HepG2 (cell line): ENCODE results near the gene ATRNL1. TPM values are rescaled to one million over a fixed set of nuclear protein-coding genes. Genes with fewer than 3 reads are reported as not detected.

Experiments
- ATAC-seq: fragments of 200-7000 bp; cut with Tn5 transposase; 3 replicates; pipeline ENCODE4 v1.9.1; 2020; ENCODE audit warnings: mild to moderate bottlenecking, moderate library complexity
- BruUV-seq: library from RNA; stranded (reverse); fragments of 400-500 nt; replicated peaks from 2 replicates; lab custom pipeline; 2021; lab: Mats Ljungman, UMichigan
- CTCF ChIA-PET: fragments of 300-600 bp; formaldehyde crosslinking; extraction: SDS; loops from one replicate; lab custom pipeline; 2021; ENCODE audit warnings: low total read pairs, inconsistent platforms, low intra/inter-chr PET ratio; lab: Yijun Ruan, JAX
- POLR2A ChIA-PET: fragments of 350-600 bp; sonication (Branson Sonifier 250); formaldehyde crosslinking; loops from one replicate; lab custom pipeline; 2020; ENCODE audit warnings: antibody characterized with exemption, inconsistent platforms; lab: Yijun Ruan, JAX
- DNase-seq: peaks from one replicate; pipeline ENCODE4 v3.0.0-alpha.2; 2015; ENCODE audit warnings: low spot score
- FAIRE-seq: peaks from 3 replicates; lab custom pipeline; 2011; peaks lifted over from hg19 to GRCh38; lab: Jason Lieb, UNC
- H2AFZ ChIP-seq: one replicate; pipeline ENCODE4 v1.6.1; 2011; ENCODE audit warnings: low read length, inconsistent platforms
- H3K27ac ChIP-seq: fragments of 300-600 bp; 3 replicates; pipeline ENCODE4 v1.8.0; 2011; ENCODE audit warnings: mixed run types, mild to moderate bottlenecking, mixed read lengths, low read length, inconsistent platforms; ENCODE audit not compliant: insufficient read depth; ENCODE audit errors: extremely low read length
- H3K27me3 ChIP-seq, 2 experiments: fragments of 200-600 bp in 1 of 2; 2 replicates in 1 of 2; 3 replicates in 1 of 2; pipeline versions ENCODE4 v1.6.0 to v1.8.0; 2011; ENCODE audit warnings: low read length in 2 of 2, mild to moderate bottlenecking in 2 of 2, moderate library complexity in 2 of 2, inconsistent platforms in 1 of 2; ENCODE audit not compliant: insufficient read depth in 2 of 2, control insufficient read depth in 1 of 2
- H3K36me3 ChIP-seq, 2 experiments: fragments of 200-600 bp in 1 of 2; replicated peaks in 1 of 2; 2 replicates in 1 of 2; 3 replicates in 1 of 2; pipeline versions ENCODE4 v1.5.1 to v1.8.0; 2011; ENCODE audit warnings: low read length in 2 of 2, inconsistent platforms in 1 of 2; ENCODE audit not compliant: insufficient read depth in 2 of 2, control insufficient read depth in 1 of 2
- H3K4me1 ChIP-seq: 2 replicates; pipeline ENCODE4 v1.5.1; 2012; ENCODE audit warnings: low read length, inconsistent platforms; ENCODE audit not compliant: insufficient read depth
- H3K4me2 ChIP-seq: 2 replicates; pipeline ENCODE4 v1.6.0; 2011; ENCODE audit warnings: low read depth, low read length, inconsistent platforms
- H3K4me3 ChIP-seq, 3 experiments: fragments of 200-600 bp in 1 of 3; sonication (generic), shearing (Covaris generic) in 1 of 3; replicated peaks in 1 of 3; 2 replicates each; pipeline ENCODE4 v1.5.1; 2011 to 2016; ENCODE audit warnings: low read length in 3 of 3, inconsistent platforms in 2 of 3, low read depth in 2 of 3, mild to moderate bottlenecking in 2 of 3, control low read depth in 1 of 3, mixed read lengths in 1 of 3; ENCODE audit not compliant: insufficient read depth in 1 of 3
- H3K79me2 ChIP-seq: one replicate; pipeline ENCODE4 v1.6.1; 2011; ENCODE audit warnings: low read length, inconsistent platforms; ENCODE audit not compliant: insufficient read depth
- H3K9ac ChIP-seq: 2 replicates; pipeline ENCODE4 v1.6.0; 2011; ENCODE audit warnings: mild to moderate bottlenecking, low read depth, low read length, inconsistent platforms; ENCODE audit not compliant: insufficient read depth
- H3K9me3 ChIP-seq: 2 replicates; pipeline ENCODE4 v1.5.1; 2012; ENCODE audit warnings: mild to moderate bottlenecking, low read length
- H4K20me1 ChIP-seq: 2 replicates; pipeline ENCODE4 v1.6.0; 2011; ENCODE audit warnings: inconsistent platforms, mild to moderate bottlenecking, low read length, moderate library complexity; ENCODE audit not compliant: insufficient read depth
- FOSL2 ChIP-seq: sonication (generic); formaldehyde crosslinking; IDR thresholded peaks from 2 replicates; pipeline ENCODE4 v1.4.0; 2020; ENCODE audit warnings: missing genetic modification reagents
- NCOR1 ChIP-seq: fragments of 200-600 bp; sonication (generic); IDR thresholded peaks from 2 replicates; pipeline ENCODE4 v1.7.0; 2017; ENCODE audit warnings: antibody characterized with exemption, low read length, borderline replicate concordance
- RARA ChIP-seq: IDR thresholded peaks from 2 replicates; pipeline ENCODE4 v1.6.1; 2016; ENCODE audit warnings: missing genetic modification reagents, missing compliant biosample characterization
- SIN3B ChIP-seq: fragments of 150-350 bp; IDR thresholded peaks from 2 replicates; pipeline ENCODE4 v1.6.1; 2014; ENCODE audit warnings: low read length
- SMC3 ChIP-seq: IDR thresholded peaks from 2 replicates; pipeline ENCODE4 v1.6.1; 2011; ENCODE audit warnings: low read length, improper control_type of control experiment
- STAG1 ChIP-seq: sonication (generic); formaldehyde crosslinking; IDR thresholded peaks from 2 replicates; pipeline ENCODE4 v1.4.0; 2020; ENCODE audit warnings: missing genetic modification reagents
- TBX3 ChIP-seq: fragments of 450-650 bp; IDR thresholded peaks from 2 replicates; pipeline ENCODE4 v1.6.1; 2017; ENCODE audit warnings: antibody characterized with exemption, mild to moderate bottlenecking, inconsistent platforms, borderline replicate concordance
- ZNF264 ChIP-seq: sonication (generic); formaldehyde crosslinking; IDR thresholded peaks from 2 replicates; pipeline ENCODE4 v1.4.0; 2020; ENCODE audit warnings: missing genetic modification reagents
- ZNF276 ChIP-seq: sonication (generic); formaldehyde crosslinking; IDR thresholded peaks from 2 replicates; pipeline ENCODE4 v1.4.0; 2020; ENCODE audit warnings: mild to moderate bottlenecking, low read depth, missing genetic modification reagents
- ZNF619 ChIP-seq: sonication (generic); formaldehyde crosslinking; IDR thresholded peaks from 2 replicates; pipeline ENCODE4 v1.4.0; 2020; ENCODE audit warnings: mild to moderate bottlenecking, missing genetic modification reagents
- ZNF709 ChIP-seq: sonication (generic); formaldehyde crosslinking; IDR thresholded peaks from 2 replicates; pipeline ENCODE4 v1.5.0; 2020; ENCODE audit warnings: mild to moderate bottlenecking, missing genetic modification reagents
- ZNF841 ChIP-seq: sonication (generic); formaldehyde crosslinking; IDR thresholded peaks from 2 replicates; pipeline ENCODE4 v1.8.1; 2023; ENCODE audit warnings: missing genetic modification reagents, borderline replicate concordance
- in situ Hi-C: cut with HindIII; loops from 2 replicates; pipeline ENCODE4 v1.10.0; 2017; ENCODE audit warnings: low pct_unique_long_range_greater_than_20kb; ENCODE audit not compliant: extremely low pct_ligation_motif_present
- intact Hi-C: fragments of 100-400 bp; cut with micrococcal nuclease; formaldehyde crosslinking; loops from one replicate; pipeline ENCODE4 v1.10.0; 2022; ENCODE audit not compliant: unreplicated experiment
- polyA plus RNA-seq, 8 experiments: library from polyadenylated mRNA; depleted of rRNA in 3 of 8; stranded (reverse) in 7 of 8; unstranded in 1 of 8; fragments of >200 nt; fragmentation: Illumina TruSeq in 4 of 8; extraction: Trizol in 4 of 8; gene quantifications; 2 replicates each; pipeline versions ENCODE4 v1.2.1 to v1.2.3, GENCODE V29; 2011 to 2016; ENCODE audit warnings: low read depth in 4 of 8, missing spikeins in 1 of 8, mixed read lengths in 1 of 8; ENCODE audit not compliant: insufficient read depth in 1 of 8
- total RNA-seq, 5 experiments: library from RNA; depleted of rRNA; stranded (reverse); fragments of >200 nt; fragmentation: Illumina TruSeq; extraction: Trizol; gene quantifications; 2 replicates each; pipeline ENCODE4 v1.2.3, GENCODE V29; 2016; ENCODE audit warnings: low read depth in 1 of 5
- TF ChIP-seq, protein P1 (sequence below): sonication (generic); formaldehyde crosslinking; conservative IDR thresholded peaks from 2 replicates; pipeline ENCODE4 v1.8.0; 2022; ENCODE audit warnings: low read depth, missing genetic modification reagents
- TF ChIP-seq, protein P2 (sequence below): sonication (generic); formaldehyde crosslinking; IDR thresholded peaks from 2 replicates; pipeline ENCODE4 v1.5.0; 2020; ENCODE audit warnings: missing genetic modification reagents, mild to moderate bottlenecking, borderline replicate concordance

ATRNL1 gene
- total and polyA plus RNA-seq, 2 of the 13 experiments (the other 11 are each of a cell fraction or from before 2014, with no cell fraction given), result 0.04 TPM; not detected in 1

DNA sequence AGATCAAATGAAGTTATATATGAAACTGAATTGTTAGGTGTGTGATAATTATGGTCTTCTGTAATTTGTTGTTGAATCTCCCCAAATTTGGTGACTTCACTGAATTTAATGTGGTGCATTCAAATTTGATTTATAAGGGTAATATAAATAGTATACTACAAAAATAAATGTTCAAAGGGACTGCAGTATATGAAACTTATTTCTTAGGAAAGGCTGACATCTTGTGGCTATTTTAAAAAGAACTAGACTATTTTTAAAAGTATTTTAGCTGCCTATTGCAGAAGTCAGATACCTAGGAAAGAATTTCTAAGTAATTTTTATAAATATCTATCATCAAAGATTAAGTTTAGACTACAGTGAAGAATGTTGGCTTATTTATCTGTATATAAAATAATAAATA lies 36.6 kb downstream of the ATRNL1 start:
- Histone ChIP-seq H3K9ac (no peak overlapping the region), H3K4me3 (no peak overlapping the region), H3K4me2 (no peak overlapping the region), H4K20me1 (no peaks in the 10 kb centered on the region), H3K79me2 (no peaks in the 10 kb centered on the region), H2AFZ (no peak overlapping the region), H3K27ac (no peak overlapping the region), H3K9me3 (no peaks in the 10 kb centered on the region), H3K4me1 (no peaks in the 10 kb centered on the region), H3K36me3 (no peaks in the 10 kb centered on the region), H3K27me3 (no peaks in the 10 kb centered on the region)
- POLR2A ChIA-PET, result no interaction called here
- no peak for ATAC-seq
- no TSS peak for BruUV-seq
- no peak for FAIRE-seq
- TF ChIP-seq ZNF276, result no peak
- peak; percentile 37; the same call in 1 of the 2 replicates for TF ChIP-seq SMC3
- peak; percentile 61 for TF ChIP-seq STAG1 (CRISPR knock-in tag)
- no peak for TF ChIP-seq ZNF264 (CRISPR knock-in tag)
- no peak for TF ChIP-seq ZNF709 (CRISPR knock-in tag)
- in situ Hi-C loops, result loop anchor here (25.0 kb wide), 1 partner anchor 817 kb away; no protein-coding TSS in a partner anchor
- CTCF ChIA-PET, result interaction anchor here (1.3 to 2.4 kb wide), 3 partner anchors 252 to 826 kb away, joined by 3 to 30 read pairs (median 10); no protein-coding TSS in a partner anchor
- intact Hi-C loops, result loop anchor here (1.0 to 10.0 kb wide), 4 partner anchors 252 to 1452 kb away; partner anchors contain the start of gene CASP7
- DNase-seq, result peak; percentile 10

GRCh38 chr10:115136616-115137015 lies 43.5 kb downstream of the ATRNL1 start:
- H3K79me2 ChIP-seq, result no peaks in the 10 kb centered on the region
- intact Hi-C loops, result no loop called here
- ChIA-PET CTCF (no interaction called here), POLR2A (no interaction called here)
- H3K36me3 ChIP-seq, result no peaks in the 10 kb centered on the region
- no peak overlapping the region for H3K9ac ChIP-seq
- no peak overlapping the region for H2AFZ ChIP-seq
- no peak for DNase-seq
- H3K27ac ChIP-seq, result no peak overlapping the region
- FAIRE-seq, result no peak
- H4K20me1 ChIP-seq, result no peaks in the 10 kb centered on the region
- no peak overlapping the region for H3K4me3 ChIP-seq
- in situ Hi-C loops, result loop anchor here (25.0 kb wide), 1 partner anchor 824 kb away; no protein-coding TSS in a partner anchor
- no peaks in the 10 kb centered on the region for H3K9me3 ChIP-seq
- TF ChIP-seq RARA (CRISPR knock-in tag) (no peak), ZNF841 (CRISPR knock-in tag) (no peak), SMC3 (no peak), FOSL2 (CRISPR knock-in tag) (no peak), ZNF619 (CRISPR knock-in tag) (no peak), NCOR1 (no peak), TBX3 (no peak), SIN3B (no peak)
- TF ChIP-seq, protein P1, sequence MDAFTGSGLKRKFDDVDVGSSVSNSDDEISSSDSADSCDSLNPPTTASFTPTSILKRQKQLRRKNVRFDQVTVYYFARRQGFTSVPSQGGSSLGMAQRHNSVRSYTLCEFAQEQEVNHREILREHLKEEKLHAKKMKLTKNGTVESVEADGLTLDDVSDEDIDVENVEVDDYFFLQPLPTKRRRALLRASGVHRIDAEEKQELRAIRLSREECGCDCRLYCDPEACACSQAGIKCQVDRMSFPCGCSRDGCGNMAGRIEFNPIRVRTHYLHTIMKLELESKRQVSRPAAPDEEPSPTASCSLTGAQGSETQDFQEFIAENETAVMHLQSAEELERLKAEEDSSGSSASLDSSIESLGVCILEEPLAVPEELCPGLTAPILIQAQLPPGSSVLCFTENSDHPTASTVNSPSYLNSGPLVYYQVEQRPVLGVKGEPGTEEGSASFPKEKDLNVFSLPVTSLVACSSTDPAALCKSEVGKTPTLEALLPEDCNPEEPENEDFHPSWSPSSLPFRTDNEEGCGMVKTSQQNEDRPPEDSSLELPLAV (CRISPR knock-in tag), result no peak
- TF ChIP-seq, protein P2, sequence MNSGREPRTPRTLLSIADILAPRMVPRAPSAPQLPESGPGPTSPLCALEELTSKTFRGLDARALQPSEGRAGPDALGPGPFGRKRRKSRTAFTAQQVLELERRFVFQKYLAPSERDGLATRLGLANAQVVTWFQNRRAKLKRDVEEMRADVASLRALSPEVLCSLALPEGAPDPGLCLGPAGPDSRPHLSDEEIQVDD (CRISPR knock-in tag), result no peak
- no peak for ATAC-seq
- no peak overlapping the region for H3K4me2 ChIP-seq
- BruUV-seq, result no TSS peak
- no peaks in the 10 kb centered on the region for H3K4me1 ChIP-seq
- H3K27me3 ChIP-seq, result no peaks in the 10 kb centered on the region
